HG02852 (cell line): ENCODE results near the gene AJAP1.

Source experiments
- ATAC-seq: cut with Tn5 transposase; IDR thresholded peaks from one replicate; pipeline ENCODE4 v1.9.1; 2021; ENCODE audit warnings: mild to moderate bottlenecking, moderate library complexity; ENCODE audit not compliant: unreplicated experiment

The AJAP1 gene

DNA sequence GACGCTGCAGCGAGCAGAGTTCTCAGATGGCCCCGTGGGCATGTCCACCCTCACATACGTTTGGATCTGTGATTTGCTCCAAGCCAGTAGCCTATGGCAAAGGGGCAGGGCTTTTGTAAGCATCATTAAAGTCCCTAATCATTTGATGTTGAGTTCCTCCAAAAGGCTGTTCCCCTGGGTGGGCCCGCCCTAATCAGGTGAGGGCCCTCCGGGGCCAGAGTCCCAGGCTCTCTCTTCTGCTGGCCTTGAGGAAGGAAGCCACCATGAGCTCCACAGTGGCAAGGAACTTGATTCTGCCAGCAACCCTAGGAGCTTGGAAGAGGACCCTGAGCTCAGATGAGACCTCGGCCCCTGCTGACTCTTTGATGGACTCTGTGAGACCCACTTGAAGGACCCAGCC is 25.4 kb upstream of the AJAP1 start:
- no peak for ATAC-seq

- ATAC-seq: no peak
Observed at GRCh38 chr1:4630561-4630960, 23.8 kb upstream of the AJAP1 start.

DNA sequence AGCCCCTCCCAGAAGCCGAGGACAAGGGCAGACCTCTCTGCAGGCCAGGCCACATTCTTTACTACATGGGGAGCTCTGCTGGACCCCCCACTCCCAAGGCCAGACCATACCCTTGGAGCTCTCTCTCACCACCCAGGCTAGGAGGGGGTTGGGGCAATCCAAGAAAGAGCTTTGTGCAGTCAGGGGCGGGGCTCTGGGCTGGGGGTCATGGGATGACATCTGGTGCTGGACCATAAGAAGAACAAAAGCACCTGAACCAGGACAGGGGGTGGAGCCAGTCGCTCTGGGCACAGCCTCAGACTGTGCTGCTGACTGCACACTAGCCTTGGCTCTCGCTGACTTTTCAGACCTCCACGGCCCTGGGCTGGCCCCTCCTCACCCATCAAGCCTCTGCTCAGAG is 23.1 kb upstream of the AJAP1 start:
- no peak for ATAC-seq

DNA sequence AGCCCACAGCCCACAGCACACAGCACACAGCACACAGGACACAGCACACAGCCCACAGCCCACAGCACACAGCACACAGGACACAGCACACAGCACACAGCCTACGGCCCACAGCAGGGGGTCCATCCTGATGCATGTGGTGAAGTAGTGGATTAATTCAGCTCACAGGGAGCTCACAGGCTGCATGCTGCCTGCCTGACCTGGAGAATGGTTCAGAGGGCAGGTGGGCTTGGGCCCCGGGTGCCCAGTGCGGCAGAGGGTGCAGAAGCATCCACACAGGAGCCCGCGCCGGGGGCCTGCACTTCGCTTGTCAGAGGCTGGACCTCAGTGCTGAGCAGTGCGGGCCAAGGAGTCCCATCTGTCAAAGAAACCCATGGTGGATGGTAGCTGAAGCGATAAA is 21.1 kb upstream of the AJAP1 start:
- ATAC-seq: no peak

GRCh38 chr1:4634156-4634792 is 20.1 kb upstream of the AJAP1 start:
- ATAC-seq: no peak

DNA sequence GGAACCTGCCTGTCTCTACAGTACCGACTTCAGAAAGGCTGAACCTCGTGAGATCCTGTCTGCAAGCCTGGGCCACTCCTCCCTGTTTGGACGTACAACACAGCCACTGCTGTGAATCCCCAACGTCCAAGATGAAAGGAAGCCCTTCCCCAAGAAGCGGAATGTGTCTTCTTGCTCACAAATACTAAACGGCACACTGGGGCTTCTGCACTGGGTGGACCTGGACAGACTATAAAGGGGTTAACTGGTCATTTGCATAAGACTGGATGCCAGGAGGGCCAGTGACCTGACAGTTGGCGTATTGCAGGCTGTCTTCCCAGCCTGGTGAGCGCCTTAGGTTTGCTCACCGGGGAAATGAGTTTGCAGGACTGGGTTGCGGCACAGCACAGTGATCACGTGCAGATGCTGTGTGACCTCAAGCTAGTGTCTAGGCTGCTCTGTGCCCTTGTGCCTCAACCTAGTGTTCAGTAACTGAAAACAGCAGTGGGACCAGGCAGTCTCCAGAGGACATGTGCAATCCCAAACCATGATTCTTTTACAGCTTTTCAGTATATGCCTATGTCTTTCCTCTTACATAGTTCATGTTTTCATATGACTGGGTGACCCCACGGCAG is 19.5 kb upstream of the AJAP1 start:
- ATAC-seq: no peak

GRCh38 chr1:4636186-4636585 is 18.2 kb upstream of the AJAP1 start:
- no peak for ATAC-seq

DNA sequence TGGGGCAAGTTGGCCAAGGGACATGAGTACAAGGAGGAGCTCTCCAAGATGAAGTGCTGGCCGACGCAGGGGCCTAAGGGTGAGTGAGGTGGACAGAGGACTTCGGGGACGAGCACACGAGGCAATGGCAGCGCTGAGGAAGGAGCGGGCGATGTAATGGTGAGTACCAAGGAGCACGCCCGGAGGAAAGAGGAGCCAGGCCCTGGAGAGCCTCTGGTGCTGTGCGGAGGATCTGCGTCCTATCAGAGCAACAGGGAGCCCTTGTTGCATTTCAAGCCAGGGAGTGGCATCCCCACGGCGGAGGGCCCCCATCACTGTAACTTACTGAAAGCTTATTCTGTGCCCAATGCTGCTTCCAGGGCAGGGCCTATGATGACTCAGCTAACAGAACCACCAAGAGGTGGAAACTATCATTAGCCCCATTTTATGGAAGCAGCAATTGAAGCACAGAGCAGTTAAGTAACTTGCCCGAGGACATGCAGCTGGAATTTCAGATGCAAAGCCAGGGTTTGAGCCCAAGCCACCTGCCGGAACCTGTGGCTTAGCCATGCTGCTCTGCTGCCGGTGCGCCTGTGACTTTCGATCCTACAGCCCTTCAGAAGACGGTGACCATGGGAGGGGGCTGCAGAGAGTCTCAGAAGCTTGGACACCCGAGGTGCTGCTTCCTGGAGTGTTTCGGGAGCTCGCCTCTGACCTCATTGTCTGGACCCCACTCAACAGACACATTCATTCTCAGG is 17.6 kb upstream of the AJAP1 start:
- ATAC-seq: no peak

DNA sequence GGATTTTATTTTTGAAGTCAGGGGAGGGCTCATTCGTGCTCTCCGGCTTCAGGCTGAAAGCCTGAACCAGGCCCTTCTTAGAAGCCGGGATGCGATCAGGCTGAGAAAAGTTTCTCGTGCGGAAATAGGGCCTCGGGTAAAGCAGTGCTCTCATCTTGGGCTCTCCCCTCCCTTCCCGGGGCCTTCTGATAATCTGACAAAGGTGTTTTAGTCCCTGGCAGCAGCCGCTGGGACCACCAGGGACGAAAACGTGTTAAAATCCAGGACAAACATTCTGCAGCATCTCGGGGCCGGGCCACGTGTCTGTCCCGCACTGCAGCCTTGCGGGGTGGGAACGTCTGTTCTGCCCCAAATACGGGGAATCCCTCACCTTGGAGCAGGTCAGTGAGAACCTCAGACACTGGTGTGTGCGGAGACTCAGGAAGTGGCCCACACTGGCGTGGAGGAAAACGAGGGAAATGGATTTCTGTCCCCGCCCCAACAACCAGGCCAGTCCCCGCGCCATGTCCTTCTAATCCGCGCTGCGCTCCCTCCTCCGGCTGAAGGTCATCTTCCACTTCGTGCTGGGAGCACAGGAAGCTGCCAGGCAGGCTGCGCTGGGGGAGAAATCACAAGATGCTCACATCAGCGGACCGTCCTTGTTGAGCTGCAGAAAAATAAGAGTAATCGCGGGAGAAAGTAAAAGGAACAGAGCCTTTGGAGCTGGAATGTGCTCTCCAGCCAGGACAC is 16.6 kb upstream of the AJAP1 start:
- ATAC-seq: no peak

- no peak for ATAC-seq
Observed at GRCh38 chr1:4638345-4638729, 16.1 kb upstream of the AJAP1 start.

- ATAC-seq: no peak
Observed at GRCh38 chr1:4640931-4641330, 13.5 kb upstream of the AJAP1 start.

DNA sequence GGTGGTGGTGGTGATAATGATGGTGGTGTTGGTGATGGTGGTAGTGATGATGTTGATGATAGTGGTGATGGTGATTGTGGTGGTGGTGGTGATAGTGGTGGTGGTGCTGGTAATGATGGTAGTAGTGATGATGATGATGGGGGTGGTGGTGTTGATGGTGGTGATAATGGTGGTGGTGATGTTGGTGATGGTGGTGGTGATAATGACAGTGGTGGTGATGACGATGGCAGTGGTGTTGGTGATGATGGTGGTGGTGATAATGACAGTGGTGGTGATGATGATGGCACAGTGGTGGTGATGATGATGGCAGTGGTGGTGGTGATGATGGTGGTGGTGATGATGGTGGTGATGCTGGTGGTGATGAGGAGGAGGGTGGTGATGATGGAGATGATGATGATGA is 7.0 kb upstream of the AJAP1 start:
- ATAC-seq: no peak

- ATAC-seq: no peak
Observed at GRCh38 chr1:4648657-4649056, 5.8 kb upstream of the AJAP1 start.

GRCh38 chr1:4650481-4650880 is 3.9 kb upstream of the AJAP1 start:
- ATAC-seq: no peak

DNA sequence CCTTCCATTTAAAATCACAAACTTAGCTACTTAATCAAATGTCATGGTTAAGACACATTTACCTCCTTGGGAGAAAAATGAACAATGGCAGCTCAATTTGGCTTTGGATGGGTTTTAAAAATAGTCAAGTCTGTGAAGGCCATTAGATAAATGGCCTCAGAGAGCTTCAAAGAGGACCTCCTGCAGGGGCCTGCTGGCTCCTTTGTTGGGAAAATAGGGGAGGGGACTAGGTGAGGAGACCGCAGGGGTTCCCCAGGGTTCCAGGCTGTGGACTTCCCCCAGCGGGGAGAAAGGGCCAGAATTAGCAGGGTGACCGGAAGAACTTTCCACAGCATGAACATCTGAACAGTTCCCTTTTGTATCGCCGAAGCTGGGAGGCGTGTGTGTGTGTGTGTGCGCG is 3.4 kb upstream of the AJAP1 start:
- ATAC-seq: no peak

GRCh38 chr1:4652631-4653327 is 1.6 kb upstream of the AJAP1 start:
- no peak for ATAC-seq

DNA sequence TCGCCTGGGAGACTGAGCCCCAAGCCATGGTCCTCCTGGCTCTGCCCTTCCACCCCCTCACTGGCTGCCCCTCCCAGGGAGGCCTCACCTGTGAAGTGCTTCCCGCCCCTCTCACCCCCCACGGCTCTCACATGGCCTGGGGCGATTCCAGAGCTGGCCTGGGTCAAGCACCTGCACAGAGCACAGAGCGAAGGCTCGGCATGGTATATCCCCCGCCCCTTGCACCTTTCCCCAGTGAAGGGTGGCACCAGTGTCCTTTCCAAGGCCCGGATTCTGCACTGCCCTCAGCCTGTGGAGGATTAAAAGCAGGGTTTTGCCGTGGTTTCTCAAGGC is 1.1 kb upstream of the AJAP1 start:
- no peak for ATAC-seq

DNA sequence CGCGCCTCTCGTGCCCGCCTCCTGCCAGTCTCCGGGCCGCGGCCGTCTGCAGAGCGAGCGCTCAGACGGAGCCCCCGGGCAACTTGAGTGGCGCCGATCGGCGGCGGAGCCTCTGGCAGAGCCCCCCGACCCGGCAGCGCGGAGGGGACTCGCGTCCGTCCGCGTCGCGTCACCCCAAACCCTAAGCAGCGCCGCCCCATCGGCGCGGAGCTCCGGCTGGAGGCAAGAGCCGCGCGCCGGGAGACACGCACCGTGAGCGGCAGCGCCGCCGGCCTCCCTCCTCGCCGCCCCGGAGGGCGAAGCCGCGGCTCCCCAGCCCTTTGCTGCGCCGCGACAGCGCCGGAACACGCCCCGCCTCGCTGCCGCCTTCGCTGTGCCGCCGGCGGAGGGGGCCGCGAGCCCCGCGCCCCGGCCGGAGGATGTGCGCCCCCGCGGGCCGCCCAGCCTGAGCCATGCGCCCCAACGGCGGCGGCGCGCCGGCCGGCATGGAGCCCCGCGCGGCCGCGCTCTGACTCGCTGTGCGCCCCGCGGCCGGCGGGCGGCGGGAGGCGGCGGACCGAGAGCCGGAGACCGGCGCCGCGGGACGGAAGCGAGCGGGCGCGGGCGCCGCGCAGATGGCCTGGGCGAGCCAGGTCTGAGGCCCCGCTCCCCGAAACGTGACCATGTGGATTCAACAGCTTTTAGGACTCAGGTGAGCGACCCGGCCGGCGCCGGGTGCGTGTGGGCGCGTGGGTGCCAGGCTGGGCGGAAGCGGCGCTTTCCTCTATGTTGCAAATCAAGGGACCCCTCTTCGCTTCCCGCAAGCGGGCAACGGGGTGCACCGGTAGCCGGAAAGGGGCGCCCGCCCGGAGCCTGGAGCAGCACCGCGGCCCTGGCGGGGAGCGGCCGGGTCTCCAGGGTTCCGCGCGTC is 610 bp downstream of the AJAP1 start:
- ATAC-seq: no peak

GRCh38 chr1:4655674-4656532 is 1.5 kb downstream of the AJAP1 start:
- ATAC-seq: no peak
